B cell (primary cell): Measurements from ENCODE around the gene HCST. TPM values are rescaled to one million over a fixed set of nuclear protein-coding genes. Genes with fewer than 3 reads are reported as not detected.

Source experiments
- ATAC-seq: fragments of 200-7000 bp; cut with Tn5 transposase; one replicate; pipeline ENCODE4 v1.10.0; 2021; ENCODE audit warnings: low read depth, mild to moderate bottlenecking, moderate number of reproducible peaks, moderate library complexity
- CTCF ChIA-PET: fragments of 350-600 bp; sonication (Branson Sonifier 250); formaldehyde crosslinking; loops from one replicate; lab custom pipeline; 2021; ENCODE audit warnings: antibody characterized with exemption, inconsistent platforms; lab: Charles Lee
- POLR2A ChIA-PET: fragments of 350-600 bp; sonication (Branson Sonifier 250); formaldehyde crosslinking; loops from one replicate; lab custom pipeline; 2021; ENCODE audit warnings: antibody characterized with exemption; lab: Charles Lee
- DNase-seq: peaks from one replicate; pipeline ENCODE4 v3.0.0; 2013
- H2AFZ ChIP-seq: 2 replicates; pipeline ENCODE4 v1.6.1; 2012; ENCODE audit warnings: mild to moderate bottlenecking, low read depth, low read length; ENCODE audit not compliant: insufficient read depth, poor library complexity, severe bottlenecking
- H3K27ac ChIP-seq, 2 donors: 1 replicate in 1 of 2; 2 replicates in 1 of 2; pipeline ENCODE4 v1.5.1; 2012 to 2013; ENCODE audit warnings: low read length in 2 of 2, mild to moderate bottlenecking in 2 of 2, moderate library complexity in 1 of 2
- H3K27me3 ChIP-seq, 4 experiments: fragments of 200-600 bp in 1 of 4; sonication (generic) in 1 of 4; replicated peaks in 1 of 4; 1 replicate in 2 of 4; 2 replicates in 2 of 4; pipeline versions ENCODE4 v1.6.1 to v1.7.0; 2013 to 2016; ENCODE audit warnings: low read length in 3 of 4, mild to moderate bottlenecking in 2 of 4, mixed read lengths in 1 of 4, moderate library complexity in 1 of 4; ENCODE audit not compliant: insufficient read depth in 4 of 4, control insufficient read depth in 3 of 4; ENCODE audit errors: control extremely low read depth in 1 of 4
- H3K36me3 ChIP-seq, 2 experiments: replicated peaks in 1 of 2; 1 replicate in 1 of 2; 2 replicates in 1 of 2; pipeline versions ENCODE4 v1.6.1 to v1.7.1; 2013; ENCODE audit warnings: low read length in 1 of 2; ENCODE audit not compliant: insufficient read depth in 2 of 2, control insufficient read depth in 1 of 2; ENCODE audit errors: control extremely low read depth in 1 of 2, extremely low read depth in 1 of 2
- H3K4me1 ChIP-seq, 2 donors: fragments of 200-600 bp in 1 of 2; sonication (generic) in 1 of 2; 1 replicate in 1 of 2; 2 replicates in 1 of 2; pipeline versions ENCODE4 v1.5.1 to v1.6.1; 2013 to 2017; ENCODE audit warnings: low read length in 2 of 2; ENCODE audit not compliant: control insufficient read depth in 2 of 2, insufficient read depth in 2 of 2
- H3K4me2 ChIP-seq: replicated peaks from 2 replicates; pipeline ENCODE3; 2012; ENCODE audit warnings: mild to moderate bottlenecking, low read depth, low read length; ENCODE audit not compliant: poor library complexity, severe bottlenecking
- H3K4me3 ChIP-seq, 5 experiments: fragments of 200-600 bp in 1 of 5; sonication (generic) in 1 of 5; 1 replicate in 3 of 5; 2 replicates in 2 of 5; pipeline versions ENCODE4 v1.5.1 to v1.7.0; 2011 to 2016; ENCODE audit warnings: low read length in 4 of 5, mild to moderate bottlenecking in 4 of 5, low read depth in 2 of 5, control low read depth in 1 of 5, moderate library complexity in 1 of 5; ENCODE audit not compliant: insufficient read depth in 1 of 5; ENCODE audit errors: control extremely low read depth in 1 of 5, extremely low read depth in 1 of 5
- H3K79me2 ChIP-seq: fragments of 200-600 bp; sonication (generic); one replicate; pipeline ENCODE4 v1.6.0; 2016; ENCODE audit warnings: low read length; ENCODE audit not compliant: control insufficient read depth, insufficient read depth
- H3K9ac ChIP-seq: fragments of 200-600 bp; sonication (generic); 2 replicates; pipeline ENCODE4 v1.6.1; 2017; ENCODE audit warnings: mild to moderate bottlenecking, low read length, moderate library complexity
- H3K9me3 ChIP-seq, 3 donors: one replicate each; pipeline versions ENCODE4 v1.6.1 to v1.7.1; 2013; ENCODE audit warnings: low read length in 2 of 3; ENCODE audit not compliant: control insufficient read depth in 2 of 3, insufficient read depth in 1 of 3; ENCODE audit errors: control extremely low read depth in 1 of 3
- H4K20me1 ChIP-seq: 2 replicates; pipeline ENCODE4 v1.6.0; 2012; ENCODE audit warnings: mild to moderate bottlenecking, low read length; ENCODE audit not compliant: insufficient read depth, control insufficient read depth, poor library complexity, severe bottlenecking
- H3K27ac Mint-ChIP-seq: one replicate; pipeline ENCODE4 v1.8.0; 2021; ENCODE audit warnings: mixed read lengths
- H3K27me3 Mint-ChIP-seq: one replicate; pipeline ENCODE4 v1.8.0; 2021; ENCODE audit warnings: mixed read lengths
- H3K4me1 Mint-ChIP-seq: one replicate; pipeline ENCODE4 v1.8.0; 2021; ENCODE audit warnings: mixed read lengths
- H3K4me3 Mint-ChIP-seq: one replicate; pipeline ENCODE4 v1.8.0; 2021; ENCODE audit warnings: mixed read lengths
- H3K9me3 Mint-ChIP-seq: one replicate; pipeline ENCODE4 v1.8.0; 2022; ENCODE audit warnings: mixed read lengths; ENCODE audit not compliant: insufficient read depth
- CTCF ChIP-seq: fragments of 200-600 bp; IDR thresholded peaks from one replicate; pipeline ENCODE4 v1.8.0; 2022; ENCODE audit warnings: antibody characterized with exemption, mild to moderate bottlenecking
- EZH2 ChIP-seq: IDR thresholded peaks from 2 replicates; pipeline ENCODE4 v1.6.1; 2012; ENCODE audit warnings: borderline replicate concordance, low read depth, mild to moderate bottlenecking, moderate library complexity, low read length; ENCODE audit not compliant: insufficient read depth, poor library complexity, severe bottlenecking
- WGBS: methylation state at CpG from one replicate; pipeline ENCODE4 v1.1.5; 2013; ENCODE audit warnings: missing lambda C conversion rate; ENCODE audit not compliant: insufficient coverage; 5-methylcytosine and 5-hydroxymethylcytosine counted together
- intact Hi-C: fragments of 100-400 bp; cut with micrococcal nuclease; formaldehyde crosslinking; loops from one replicate; pipeline ENCODE4 v1.10.0; 2022
- polyA plus RNA-seq: library from polyadenylated mRNA; depleted of rRNA; stranded (reverse); fragments of >200 nt; gene quantifications from 2 replicates; pipeline ENCODE4 v1.2.3, GENCODE V29; 2012
- total RNA-seq, 2 donors: library from RNA; stranded (reverse); fragments of 120-200 nt in 1 of 2; gene quantifications; 1 replicate in 1 of 2; 2 replicates in 1 of 2; pipeline versions ENCODE4 v1.2.3 to v1.2.4, GENCODE V29; 2013 to 2022

The HCST gene
- total and polyA plus RNA-seq, 2 donors (not counting 1 experiment from before 2014, with no cell fraction given), result 4.8 to 40.6 TPM

DNA sequence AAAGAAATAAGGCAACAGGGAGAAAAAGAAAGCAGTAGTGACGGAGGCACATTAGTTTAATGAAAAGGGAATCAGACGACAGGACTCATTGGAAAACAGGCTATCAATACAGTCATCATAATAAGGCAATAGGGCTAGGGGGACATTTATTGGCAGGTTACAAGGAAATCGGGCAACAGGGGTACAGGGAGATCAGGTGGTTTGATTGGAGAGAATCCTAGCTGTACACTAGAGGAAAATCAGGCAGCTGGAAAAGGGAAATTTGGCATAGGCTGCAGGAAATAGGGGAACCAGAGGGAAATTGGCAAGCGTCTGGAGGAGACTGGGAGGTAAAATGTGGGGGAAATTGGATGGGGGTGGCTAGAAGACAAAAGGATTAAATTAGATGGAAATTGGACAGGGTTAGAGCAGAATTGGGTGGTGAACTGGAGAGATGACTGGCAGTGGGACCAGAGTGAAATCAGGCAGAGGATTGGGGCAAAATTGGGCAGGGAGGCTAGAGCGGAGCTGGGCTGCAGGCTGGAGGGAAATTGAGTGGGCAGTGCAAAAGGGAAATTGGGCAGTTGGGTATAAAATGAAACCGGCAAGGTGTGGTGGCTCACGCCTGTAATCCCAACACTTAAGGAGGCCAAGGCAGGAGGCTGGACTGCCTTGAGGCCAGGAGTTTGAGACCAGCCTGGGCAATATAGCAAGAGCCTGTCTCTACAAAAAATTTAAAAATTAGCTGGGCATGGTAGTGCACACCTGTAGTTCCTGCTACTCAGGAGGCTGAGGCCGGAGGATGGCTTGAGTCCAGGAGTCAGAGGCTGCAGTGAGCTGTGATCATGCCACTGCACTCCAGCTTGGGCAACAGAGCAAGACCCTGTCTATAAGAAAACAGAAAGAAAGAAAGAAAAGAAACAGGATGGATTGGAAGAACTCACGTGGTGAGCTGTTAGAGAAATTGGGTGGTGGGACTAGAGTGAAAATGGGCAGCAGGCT is 41.3 kb downstream of the HCST start:
- POLR2A ChIA-PET, result interaction anchor here (1.8 kb wide), 1 partner anchor 15 kb away, joined by 3 read pairs; no protein-coding TSS in a partner anchor
- H3K79me2 ChIP-seq, result no peaks in the 10 kb centered on the region
- TF ChIP-seq EZH2 (no peak), CTCF (no peak)
- no peak overlapping the region for H3K4me2 ChIP-seq
- Mint-ChIP-seq H3K4me3 (no peak overlapping the region), H3K27ac (no peak overlapping the region), H3K4me1 (peaks cover 2% of the 10 kb centered on the region), H3K27me3 (peaks cover 9% of the 10 kb centered on the region), H3K9me3 (no peaks in the 10 kb centered on the region)
- 86% methylated on average over 7 of the region's 9 CpGs for WGBS
- H3K4me3 ChIP-seq, result no peak overlapping the region
- no peaks in the 10 kb centered on the region for H3K27me3 ChIP-seq
- H3K36me3 ChIP-seq, result no peaks in the 10 kb centered on the region
- peaks cover 0 to 6% of the 10 kb centered on the region in 2 donors for H3K4me1 ChIP-seq
- H2AFZ ChIP-seq, result no peak overlapping the region
- DNase-seq (no peak), ATAC-seq (no peak)
- intact Hi-C loops, result no loop called here
- H3K9ac ChIP-seq, result no peak overlapping the region
- H3K9me3 ChIP-seq, result no peaks in the 10 kb centered on the region
- CTCF ChIA-PET, result interaction anchor here (0.6 kb wide), 1 partner anchor 56 kb away, joined by 5 read pairs; no protein-coding TSS in a partner anchor
- no peak overlapping the region for H3K27ac ChIP-seq
- H4K20me1 ChIP-seq, result no peaks in the 10 kb centered on the region

DNA sequence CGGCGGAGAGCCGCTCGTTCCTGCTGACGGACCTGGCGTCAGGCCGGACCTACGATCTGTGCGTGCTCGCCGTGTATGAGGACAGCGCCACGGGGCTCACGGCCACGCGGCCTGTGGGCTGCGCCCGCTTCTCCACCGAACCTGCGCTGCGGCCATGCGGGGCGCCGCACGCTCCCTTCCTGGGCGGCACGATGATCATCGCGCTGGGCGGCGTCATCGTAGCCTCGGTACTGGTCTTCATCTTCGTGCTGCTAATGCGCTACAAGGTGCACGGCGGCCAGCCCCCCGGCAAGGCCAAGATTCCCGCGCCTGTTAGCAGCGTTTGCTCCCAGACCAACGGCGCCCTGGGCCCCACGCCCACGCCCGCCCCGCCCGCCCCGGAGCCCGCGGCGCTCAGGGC is 42.2 kb downstream of the HCST start:
- ChIA-PET POLR2A (interaction anchor here (1.8 kb wide), 1 partner anchor 14 kb away, joined by 3 read pairs; no protein-coding TSS in a partner anchor), CTCF (no interaction called here)
- no peak overlapping the region for H3K4me3 ChIP-seq
- H3K4me1 Mint-ChIP-seq, result no peaks in the 10 kb centered on the region
- H3K4me2 ChIP-seq, result no peak overlapping the region
- no peaks in the 10 kb centered on the region for H3K9me3 Mint-ChIP-seq
- H3K4me1 ChIP-seq, result peaks cover 0 to 6% of the 10 kb centered on the region in 2 donors
- TF ChIP-seq EZH2 (no peak), CTCF (no peak)
- ATAC-seq, result no peak
- no peaks in the 10 kb centered on the region for H4K20me1 ChIP-seq
- H3K27me3 Mint-ChIP-seq, result peaks cover 7% of the 10 kb centered on the region
- no peak overlapping the region for H3K9ac ChIP-seq
- H3K27ac Mint-ChIP-seq, result no peak overlapping the region
- no peaks in the 10 kb centered on the region for H3K36me3 ChIP-seq
- no peaks in the 10 kb centered on the region for H3K27me3 ChIP-seq
- no peak overlapping the region for H2AFZ ChIP-seq
- WGBS, result 94% methylated on average over 52 of the region's 52 CpGs
- H3K9me3 ChIP-seq, result no peaks in the 10 kb centered on the region
- H3K4me3 Mint-ChIP-seq, result no peak overlapping the region
- H3K27ac ChIP-seq, result no peak overlapping the region
- DNase-seq, result no peak
- intact Hi-C loops, result no loop called here
- H3K79me2 ChIP-seq, result no peaks in the 10 kb centered on the region
